Measurements from ENCODE around the gene CPLX3.
"Not testable (repeated sequence)": the region's sequence is repeated elsewhere in the genome, so short reads cannot be mapped to it uniquely, and the experiment has no call there.

CPLX3 gene

DNA sequence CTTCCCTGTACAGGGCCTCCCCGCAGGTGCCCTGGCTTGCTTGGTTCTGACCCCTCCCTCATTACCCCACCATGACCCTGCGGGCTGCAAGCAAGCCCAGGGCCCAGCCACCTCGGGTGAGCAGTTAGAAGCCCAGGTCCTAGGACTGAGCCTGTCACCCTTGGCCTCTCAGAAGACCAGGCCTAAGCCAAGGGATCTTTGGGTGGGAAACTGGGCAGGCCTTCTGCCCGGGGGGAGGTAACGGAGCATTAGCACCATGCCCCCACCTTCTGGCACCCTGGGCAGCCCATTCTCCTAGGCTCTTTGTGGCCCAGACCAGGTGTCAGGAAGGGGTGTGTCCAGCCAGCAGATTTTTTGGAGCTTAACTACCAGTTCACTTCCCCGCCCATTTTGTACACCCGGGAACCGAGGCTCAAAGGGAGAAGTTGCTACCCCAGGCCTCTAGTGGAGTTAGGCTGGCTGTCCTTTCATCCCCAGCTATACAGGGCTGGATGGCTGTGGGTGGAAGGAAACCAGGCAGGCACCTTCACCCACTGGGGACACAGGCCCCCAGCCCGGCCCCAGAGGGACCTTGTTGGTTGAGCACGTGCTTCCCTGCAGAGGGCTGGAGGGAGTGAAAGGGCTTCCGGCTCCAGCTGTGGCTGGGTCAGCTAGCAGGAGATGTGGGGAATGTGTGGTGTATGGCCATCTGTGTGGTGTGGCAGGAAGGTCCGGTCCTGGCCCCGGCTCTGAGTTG lies 43.2 kb upstream of the CPLX3 start:
- WGBS (ENCODE audit: insufficient coverage, insufficient read length): no CpG with 5 or more reads among the region's 13 CpGs
- Histone ChIP-seq H3K27ac (ENCODE audit: low read length) (no peak overlapping the region), H3K4me3 (ENCODE audit: low read length) (peak overlapping the region; percentile 73; the same call in 1 of the 2 replicates), H3K4me1 (ENCODE audit: control insufficient read depth, insufficient read depth, low read length) (peaks cover 5% of the 10 kb centered on the region; the same call in 1 of the 2 replicates), H3K9me3 (ENCODE audit: control insufficient read depth, insufficient read depth, low read length) (no peaks in the 10 kb centered on the region), H3K27me3 (ENCODE audit: control insufficient read depth, insufficient read depth, low read length) (no peaks in the 10 kb centered on the region), H3K36me3 (ENCODE audit: control insufficient read depth, insufficient read depth, low read length) (no peaks in the 10 kb centered on the region)
- DNase-seq (ENCODE audit: low read depth, low spot score): no peak

DNA sequence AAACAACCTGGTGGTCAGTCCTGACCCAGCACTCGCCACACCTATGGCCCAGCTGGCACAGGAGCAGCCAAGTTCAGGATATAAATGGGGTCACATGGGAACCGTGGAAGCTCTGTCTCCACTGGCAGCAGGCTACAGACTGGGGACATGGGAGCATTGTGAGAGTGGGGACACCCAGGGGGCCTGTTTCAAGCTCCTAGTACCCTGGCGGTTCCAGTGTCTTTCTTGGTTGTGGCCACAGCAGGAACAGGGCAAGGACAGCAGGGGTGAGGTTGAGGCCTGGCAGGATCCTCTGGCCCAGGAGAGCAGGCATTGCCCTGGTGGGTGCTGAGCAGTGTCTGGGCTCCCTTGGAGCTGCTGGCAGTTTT lies 42.6 kb upstream of the CPLX3 start:
- WGBS (ENCODE audit: insufficient coverage, insufficient read length): no CpG with 5 or more reads among the region's 3 CpGs
- Histone ChIP-seq H3K27ac (ENCODE audit: low read length) (no peak overlapping the region), H3K4me3 (ENCODE audit: low read length) (no peak overlapping the region), H3K36me3 (ENCODE audit: control insufficient read depth, insufficient read depth, low read length) (no peaks in the 10 kb centered on the region), H3K9me3 (ENCODE audit: control insufficient read depth, insufficient read depth, low read length) (no peaks in the 10 kb centered on the region), H3K27me3 (ENCODE audit: control insufficient read depth, insufficient read depth, low read length) (no peaks in the 10 kb centered on the region), H3K4me1 (ENCODE audit: control insufficient read depth, insufficient read depth, low read length) (peaks cover 7% of the 10 kb centered on the region; the same call in 1 of the 2 replicates)
- no peak for DNase-seq (ENCODE audit: low read depth, low spot score)

DNA sequence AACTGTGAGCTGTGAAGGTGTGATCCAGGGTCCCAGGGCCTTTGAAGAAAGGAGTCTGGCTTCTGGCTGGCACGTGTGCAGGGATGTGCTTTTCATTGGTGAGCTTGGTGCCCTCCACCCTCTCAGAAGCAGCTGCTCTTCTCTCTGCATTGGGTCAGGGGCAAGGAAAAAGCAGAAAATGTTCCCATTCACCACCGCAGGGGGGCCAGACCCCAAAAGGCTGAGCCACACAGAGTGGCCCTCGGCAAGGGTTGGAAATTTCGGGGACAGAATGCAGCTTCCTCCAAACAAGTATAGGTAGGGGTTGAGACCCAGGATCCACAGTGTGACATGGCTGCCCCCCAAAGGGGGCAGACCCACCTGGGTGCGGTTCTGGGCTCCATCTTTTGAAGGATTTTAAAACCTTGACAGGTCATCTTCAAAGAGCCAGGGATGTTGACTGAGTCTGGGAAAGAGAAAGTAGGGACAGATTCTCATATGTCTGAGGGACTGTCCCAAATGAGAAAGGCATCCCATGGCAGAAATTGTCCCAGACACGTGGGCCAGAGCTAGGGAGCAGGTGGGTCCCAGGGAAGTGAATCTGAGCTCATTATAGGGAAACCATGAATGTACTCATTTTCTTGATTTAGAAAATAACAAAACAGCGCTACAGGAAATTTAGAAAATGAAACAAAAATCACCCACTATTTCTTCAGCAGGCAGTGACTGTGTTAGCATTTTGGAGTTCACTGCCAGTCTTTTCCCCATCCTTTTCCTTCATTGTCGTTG lies 41.8 kb upstream of the CPLX3 start:
- no CpG with 5 or more reads among the region's 8 CpGs for WGBS (ENCODE audit: insufficient coverage, insufficient read length)
- DNase-seq (ENCODE audit: low read depth, low spot score): no peak
- Histone ChIP-seq H3K36me3 (ENCODE audit: control insufficient read depth, insufficient read depth, low read length) (no peaks in the 10 kb centered on the region), H3K4me1 (ENCODE audit: control insufficient read depth, insufficient read depth, low read length) (peaks cover 9% of the 10 kb centered on the region; the same call in 1 of the 2 replicates), H3K27ac (ENCODE audit: low read length) (no peak overlapping the region), H3K9me3 (ENCODE audit: control insufficient read depth, insufficient read depth, low read length) (no peaks in the 10 kb centered on the region), H3K4me3 (ENCODE audit: low read length) (no peak overlapping the region), H3K27me3 (ENCODE audit: control insufficient read depth, insufficient read depth, low read length) (no peaks in the 10 kb centered on the region)

DNA sequence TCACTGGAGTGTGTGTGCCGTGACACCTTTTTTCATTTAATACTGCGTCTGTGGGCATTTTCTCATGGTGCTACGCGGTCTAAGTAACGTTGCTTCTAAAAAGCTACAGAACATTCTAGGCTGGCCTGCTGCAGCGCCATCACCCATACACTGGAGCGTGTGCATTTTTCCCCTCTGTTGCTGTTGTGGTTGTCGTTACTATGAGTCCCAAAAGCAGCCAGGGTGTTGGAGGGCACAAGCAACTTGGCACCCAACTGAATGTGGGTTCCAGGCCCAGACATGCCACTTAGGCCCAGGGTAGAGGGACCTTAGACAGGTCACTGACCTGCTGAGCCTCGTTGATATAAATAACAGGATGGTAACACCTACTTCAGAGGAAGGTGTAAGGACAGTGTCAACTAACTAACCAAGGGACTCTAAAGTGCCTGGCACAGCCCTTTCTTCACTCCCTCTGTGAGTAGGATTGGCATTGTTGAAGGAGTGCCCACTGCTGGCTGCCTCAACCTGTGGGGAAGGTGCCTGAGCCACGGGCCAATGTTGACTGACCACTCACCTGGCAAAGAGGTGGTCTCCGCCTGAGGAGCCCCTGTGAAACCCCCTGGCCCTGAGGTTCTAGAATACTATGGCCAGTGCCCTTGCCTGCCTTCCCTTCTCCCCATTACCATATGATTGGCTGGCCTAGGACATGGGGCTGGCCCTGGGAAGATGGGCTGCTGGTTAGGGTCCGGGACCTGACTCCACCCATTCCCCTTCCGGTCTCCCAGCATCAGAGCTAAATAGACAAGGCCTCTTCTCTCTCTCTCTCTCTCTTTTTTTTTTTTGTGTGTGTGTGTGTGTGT lies 41.0 kb upstream of the CPLX3 start:
- Histone ChIP-seq H3K27ac (ENCODE audit: low read length) (no peak overlapping the region), H3K4me3 (ENCODE audit: low read length) (no peak overlapping the region), H3K4me1 (ENCODE audit: control insufficient read depth, insufficient read depth, low read length) (peaks cover 9% of the 10 kb centered on the region; the same call in 1 of the 2 replicates), H3K36me3 (ENCODE audit: control insufficient read depth, insufficient read depth, low read length) (no peaks in the 10 kb centered on the region), H3K27me3 (ENCODE audit: control insufficient read depth, insufficient read depth, low read length) (no peaks in the 10 kb centered on the region), H3K9me3 (ENCODE audit: control insufficient read depth, insufficient read depth, low read length) (no peaks in the 10 kb centered on the region)
- no CpG with 5 or more reads among the region's 13 CpGs for whole genome bisulfite sequencing (ENCODE audit: insufficient coverage, insufficient read length)
- no peak for DNase-seq (ENCODE audit: low read depth, low spot score)

DNA sequence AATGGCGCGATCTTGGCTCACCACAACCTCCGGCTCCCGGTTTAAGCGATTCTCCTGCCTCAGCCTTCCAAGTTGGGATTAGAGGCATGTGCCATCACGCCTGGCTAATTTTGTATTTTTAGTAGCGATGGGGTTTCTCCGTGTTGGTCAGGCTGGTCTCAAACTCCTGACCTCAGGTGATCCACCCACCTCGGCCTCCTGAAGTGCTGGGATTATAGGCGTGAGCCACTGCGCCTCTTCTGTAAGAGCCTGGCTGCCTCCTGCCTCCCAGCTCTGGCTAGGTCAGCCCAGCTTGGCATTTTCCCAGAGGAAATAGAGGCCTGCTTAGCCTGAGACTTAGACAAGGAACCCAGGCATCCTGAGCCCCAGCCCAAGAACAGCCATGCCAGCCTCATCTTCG lies 40.3 kb upstream of the CPLX3 start:
- no CpG with 5 or more reads among the region's 12 CpGs for WGBS (ENCODE audit: insufficient coverage, insufficient read length)

DNA sequence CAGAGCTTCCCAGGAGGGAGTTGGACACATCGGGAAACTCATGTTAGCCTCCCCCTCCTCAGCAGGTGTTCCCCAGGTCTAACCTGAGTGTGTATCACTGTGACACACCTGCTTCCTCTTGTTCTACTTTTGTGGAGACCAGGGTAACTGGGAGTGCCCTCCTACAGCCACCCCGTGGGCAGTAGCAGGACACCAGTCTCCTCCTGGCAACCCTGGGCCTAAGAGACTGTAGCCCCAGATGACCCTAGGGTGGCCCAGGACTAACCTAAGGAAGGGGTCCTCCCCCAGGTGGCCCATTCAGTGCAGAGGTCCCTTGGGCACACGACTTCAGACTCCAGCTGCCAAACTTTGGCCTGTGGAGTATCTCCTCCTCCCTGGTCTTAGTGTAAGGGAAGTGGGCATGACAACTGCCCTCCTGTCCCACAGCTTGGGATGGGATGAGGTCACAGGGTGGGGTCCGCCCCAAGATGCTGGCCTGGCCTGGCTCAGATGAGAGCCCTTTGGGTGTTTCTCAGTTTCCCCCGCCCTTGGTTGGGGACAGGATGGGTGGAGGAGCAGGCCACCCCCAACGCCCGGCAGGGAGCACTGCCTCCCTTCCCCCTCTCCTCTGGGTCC lies 39.8 kb upstream of the CPLX3 start:
- Histone ChIP-seq H3K4me1 (ENCODE audit: control insufficient read depth, insufficient read depth, low read length) (peaks cover 9% of the 10 kb centered on the region; the same call in 1 of the 2 replicates), H3K27ac (ENCODE audit: low read length) (no peak overlapping the region), H3K36me3 (ENCODE audit: control insufficient read depth, insufficient read depth, low read length) (no peaks in the 10 kb centered on the region), H3K9me3 (ENCODE audit: control insufficient read depth, insufficient read depth, low read length) (no peaks in the 10 kb centered on the region), H3K27me3 (ENCODE audit: control insufficient read depth, insufficient read depth, low read length) (no peaks in the 10 kb centered on the region), H3K4me3 (ENCODE audit: low read length) (no peak overlapping the region)
- no peak for DNase-seq (ENCODE audit: low read depth, low spot score)
- WGBS (ENCODE audit: insufficient coverage, insufficient read length): no CpG with 5 or more reads among the region's 7 CpGs

More for the DNA sequence above, 40.3 kb upstream of the CPLX3 start:
- H3K4me1 ChIP-seq (ENCODE audit: control insufficient read depth, insufficient read depth, low read length); DNase-seq (ENCODE audit: low read depth, low spot score); H3K9me3 ChIP-seq (ENCODE audit: control insufficient read depth, insufficient read depth, low read length); H3K4me3 ChIP-seq (ENCODE audit: low read length); H3K27ac ChIP-seq (ENCODE audit: low read length); H3K36me3 ChIP-seq (ENCODE audit: control insufficient read depth, insufficient read depth, low read length); H3K27me3 ChIP-seq (ENCODE audit: control insufficient read depth, insufficient read depth, low read length): not testable (repeated sequence)

DNA sequence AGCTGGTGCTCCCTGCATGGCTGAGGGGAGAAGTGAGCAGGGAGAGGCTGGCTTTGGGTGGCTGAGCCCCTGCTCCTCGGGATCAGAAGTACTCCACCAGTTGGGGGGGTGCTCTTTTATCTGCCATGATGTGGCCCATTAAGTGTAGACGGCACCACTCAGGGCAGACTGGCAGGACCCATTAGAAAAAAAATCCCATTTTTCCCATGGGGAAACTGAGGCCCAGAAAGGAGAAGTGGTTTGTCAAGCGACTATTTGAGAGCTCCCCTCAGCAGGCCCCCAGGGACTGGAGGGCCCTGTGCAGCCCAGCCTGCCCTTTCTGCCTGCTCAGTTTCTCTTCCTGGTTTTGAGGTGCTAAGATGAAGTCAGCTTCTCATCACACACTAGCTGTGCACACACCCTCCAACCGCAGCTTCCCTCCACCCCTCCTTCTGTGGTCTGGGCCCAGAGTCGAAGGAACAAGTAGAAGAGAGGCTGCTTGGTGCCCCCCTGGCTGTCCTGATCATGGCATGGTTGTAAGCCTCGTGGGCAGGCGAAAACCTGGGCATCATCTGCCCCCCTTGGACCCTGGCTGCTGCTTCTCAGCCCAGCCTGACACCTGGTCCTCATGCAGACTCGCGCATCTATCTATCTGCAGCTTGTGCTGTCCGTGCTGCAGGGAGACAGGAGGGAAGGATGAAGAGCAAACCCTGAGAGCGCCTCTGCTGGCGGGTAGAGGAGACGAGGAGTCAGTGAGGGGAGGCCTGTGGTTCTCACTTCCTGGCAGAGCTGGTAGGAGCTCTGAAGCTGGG lies 39.0 kb upstream of the CPLX3 start:
- Histone ChIP-seq H3K4me3 (ENCODE audit: low read length) (no peak overlapping the region), H3K36me3 (ENCODE audit: control insufficient read depth, insufficient read depth, low read length) (no peaks in the 10 kb centered on the region), H3K27ac (ENCODE audit: low read length) (no peak overlapping the region), H3K4me1 (ENCODE audit: control insufficient read depth, insufficient read depth, low read length) (peaks cover 9% of the 10 kb centered on the region; the same call in 1 of the 2 replicates), H3K9me3 (ENCODE audit: control insufficient read depth, insufficient read depth, low read length) (no peaks in the 10 kb centered on the region), H3K27me3 (ENCODE audit: control insufficient read depth, insufficient read depth, low read length) (no peaks in the 10 kb centered on the region)
- WGBS (ENCODE audit: insufficient coverage, insufficient read length): no CpG with 5 or more reads among the region's 13 CpGs
- peak; percentile 81 for DNase-seq (ENCODE audit: low read depth, low spot score)

DNA sequence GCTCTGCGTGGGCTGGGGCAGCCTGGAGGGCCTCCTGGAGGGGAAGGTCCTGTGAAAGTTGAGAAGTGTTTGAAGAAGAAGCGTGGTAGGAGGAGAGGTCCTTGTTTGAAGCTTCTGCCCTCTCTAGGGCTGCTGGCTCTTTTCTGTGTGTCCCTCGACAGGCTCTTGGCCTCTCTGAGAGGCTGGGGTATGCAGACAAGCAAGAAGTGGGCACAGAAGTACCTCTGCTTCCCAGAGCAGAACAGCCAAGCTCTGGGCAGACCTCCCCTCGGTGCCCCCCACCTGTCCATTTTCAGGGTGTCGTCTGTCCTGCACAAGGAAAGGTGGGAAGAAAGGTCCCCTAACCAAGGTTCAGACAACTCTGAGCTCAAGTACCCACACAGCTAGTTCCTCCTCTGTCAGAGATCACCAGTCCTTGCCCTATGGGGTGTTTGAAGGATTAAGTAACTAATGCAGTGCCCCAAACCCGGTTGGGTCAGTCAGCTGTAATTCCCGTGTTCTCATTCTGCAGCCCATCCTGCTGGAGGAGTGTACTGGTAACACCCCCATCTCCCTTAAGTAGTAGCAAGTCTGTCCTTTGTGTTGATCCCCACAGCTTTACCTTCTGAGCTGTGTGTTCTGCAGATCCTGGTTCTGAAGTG lies 38.3 kb upstream of the CPLX3 start:
- Histone ChIP-seq H3K4me3 (ENCODE audit: low read length) (no peak overlapping the region), H3K27ac (ENCODE audit: low read length) (no peak overlapping the region), H3K36me3 (ENCODE audit: control insufficient read depth, insufficient read depth, low read length) (no peaks in the 10 kb centered on the region), H3K4me1 (ENCODE audit: control insufficient read depth, insufficient read depth, low read length) (peaks cover 7% of the 10 kb centered on the region; the same call in 1 of the 2 replicates), H3K9me3 (ENCODE audit: control insufficient read depth, insufficient read depth, low read length) (no peaks in the 10 kb centered on the region), H3K27me3 (ENCODE audit: control insufficient read depth, insufficient read depth, low read length) (no peaks in the 10 kb centered on the region)
- DNase-seq (ENCODE audit: low read depth, low spot score): no peak
- no CpG with 5 or more reads among the region's 7 CpGs for WGBS (ENCODE audit: insufficient coverage, insufficient read length)

DNA sequence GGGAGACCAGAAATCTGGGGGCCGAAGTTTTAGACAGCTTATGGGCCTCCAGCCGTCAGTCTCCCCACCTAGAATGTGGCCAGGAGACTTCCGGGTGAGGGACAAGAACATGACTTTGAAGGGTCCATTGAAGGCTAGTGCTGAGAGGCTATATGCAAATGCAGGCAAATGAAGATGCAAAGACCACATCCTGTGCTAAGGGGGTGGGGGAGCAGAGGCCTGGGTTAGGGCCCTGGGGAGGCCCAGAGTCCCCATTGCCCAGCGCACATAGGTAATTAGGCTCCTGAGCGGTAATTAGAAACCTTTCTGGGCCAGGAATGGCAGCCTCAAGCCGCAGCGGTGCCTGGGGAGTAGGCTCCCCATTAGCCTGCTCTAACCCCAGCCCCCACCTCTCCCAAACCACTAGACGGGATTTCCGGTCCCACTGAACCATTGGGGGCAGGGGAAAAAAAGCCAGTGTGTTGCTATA lies 37.7 kb upstream of the CPLX3 start:
- no peaks in the 10 kb centered on the region for H3K9me3 ChIP-seq (ENCODE audit: control insufficient read depth, insufficient read depth, low read length)
- no peaks in the 10 kb centered on the region for H3K27me3 ChIP-seq (ENCODE audit: control insufficient read depth, insufficient read depth, low read length)
- H3K36me3 ChIP-seq (ENCODE audit: control insufficient read depth, insufficient read depth, low read length): no peaks in the 10 kb centered on the region
- no CpG with 5 or more reads among the region's 9 CpGs for WGBS (ENCODE audit: insufficient coverage, insufficient read length)
- peaks cover 7% of the 10 kb centered on the region; the same call in 1 of the 2 replicates for H3K4me1 ChIP-seq (ENCODE audit: control insufficient read depth, insufficient read depth, low read length)
- DNase-seq (ENCODE audit: low read depth, low spot score): no peak
- no peak overlapping the region for H3K4me3 ChIP-seq (ENCODE audit: low read length)
- H3K27ac ChIP-seq (ENCODE audit: low read length): no peak overlapping the region
